Osteocyte (in vitro differentiated cells): ENCODE measurements around the gene ABTB1. TPM values are rescaled to one million over a fixed set of nuclear protein-coding genes. Genes with fewer than 3 reads are reported as not detected.

Source experiments
- DNase-seq: peaks from one replicate; pipeline ENCODE4 v3.0.0; 2021; ENCODE audit warnings: mixed read lengths; ENCODE audit not compliant: unreplicated experiment; ENCODE audit errors: extremely low spot score
- H3K27ac Mint-ChIP-seq: one replicate; pipeline ENCODE4 v1.8.0; 2021; ENCODE audit warnings: mild to moderate bottlenecking, mixed read lengths; ENCODE audit not compliant: unreplicated experiment
- H3K27me3 Mint-ChIP-seq: one replicate; pipeline ENCODE4 v1.8.0; 2021; ENCODE audit warnings: mixed read lengths; ENCODE audit not compliant: unreplicated experiment
- H3K36me3 Mint-ChIP-seq: one replicate; pipeline ENCODE4 v1.8.0; 2021; ENCODE audit warnings: mixed read lengths; ENCODE audit not compliant: unreplicated experiment
- H3K4me1 Mint-ChIP-seq: one replicate; pipeline ENCODE4 v1.8.0; 2021; ENCODE audit warnings: mixed read lengths; ENCODE audit not compliant: unreplicated experiment
- H3K4me3 Mint-ChIP-seq: one replicate; pipeline ENCODE4 v1.8.0; 2021; ENCODE audit warnings: mild to moderate bottlenecking, moderate library complexity, mixed read lengths; ENCODE audit not compliant: unreplicated experiment
- H3K9me3 Mint-ChIP-seq: one replicate; pipeline ENCODE4 v1.8.0; 2021; ENCODE audit warnings: mixed read lengths; ENCODE audit not compliant: unreplicated experiment
- CTCF ChIP-seq: fragments of 200-600 bp; sonication (generic); IDR thresholded peaks from 2 replicates; pipeline ENCODE4 v1.5.0; 2021; ENCODE audit warnings: antibody characterized with exemption, mild to moderate bottlenecking, moderate library complexity
- total RNA-seq: library from RNA; stranded (reverse); gene quantifications from 2 replicates; pipeline ENCODE4 v1.2.1, GENCODE V29; 2021

The ABTB1 gene
- total RNA-seq, 1 donor from 2014 or later, result 73.4 TPM

- H3K4me3 Mint-ChIP-seq, result no peak overlapping the region
- peaks cover 72% of the 10 kb centered on the region for H3K4me1 Mint-ChIP-seq
- no peaks in the 10 kb centered on the region for H3K27me3 Mint-ChIP-seq
- peak; percentile 90 for DNase-seq
- H3K36me3 Mint-ChIP-seq, result peaks cover 22% of the 10 kb centered on the region
- no peaks in the 10 kb centered on the region for H3K9me3 Mint-ChIP-seq
- no peak for TF ChIP-seq CTCF
- peak overlapping the region; percentile 93 for H3K27ac Mint-ChIP-seq
These were observed 24.9 kb downstream of the ABTB1 start for GRCh38 chr3:127697551-127698240.

GRCh38 chr3:127698286-127698685, 25.5 kb downstream of the ABTB1 start:
- H3K9me3 Mint-ChIP-seq, result no peaks in the 10 kb centered on the region
- no peak overlapping the region for H3K4me3 Mint-ChIP-seq
- peaks cover 70% of the 10 kb centered on the region for H3K4me1 Mint-ChIP-seq
- DNase-seq, result no peak
- H3K27ac Mint-ChIP-seq, result peak overlapping the region; percentile 93
- H3K27me3 Mint-ChIP-seq, result no peaks in the 10 kb centered on the region
- no peak for TF ChIP-seq CTCF
- peaks cover 21% of the 10 kb centered on the region for H3K36me3 Mint-ChIP-seq

- H3K4me3 Mint-ChIP-seq, result no peak overlapping the region
- no peaks in the 10 kb centered on the region for H3K27me3 Mint-ChIP-seq
- H3K9me3 Mint-ChIP-seq, result no peaks in the 10 kb centered on the region
- peaks cover 66% of the 10 kb centered on the region for H3K4me1 Mint-ChIP-seq
- peak overlapping the region; percentile 93 for H3K27ac Mint-ChIP-seq
- no peak for DNase-seq
- H3K36me3 Mint-ChIP-seq, result peaks cover 21% of the 10 kb centered on the region
- TF ChIP-seq CTCF, result no peak
These were observed 26.1 kb downstream of the ABTB1 start for GRCh38 chr3:127698691-127699415.

- Mint-ChIP-seq H3K27me3 (no peaks in the 10 kb centered on the region), H3K36me3 (peaks cover 25% of the 10 kb centered on the region), H3K9me3 (peaks cover 6% of the 10 kb centered on the region), H3K4me3 (no peak overlapping the region), H3K27ac (peak overlapping the region; percentile 93), H3K4me1 (peaks cover 62% of the 10 kb centered on the region)
- DNase-seq, result no peak
- TF ChIP-seq CTCF, result no peak
These were observed 26.9 kb downstream of the ABTB1 start for GRCh38 chr3:127699416-127700300.
